C1 segment of cervical spinal cord (tissue), 14 donors: ENCODE measurements around the gene HMGB2.
A peak's percentile ranks its signal among the peaks of the same experiment; 100 is the strongest.

ENCODE experiments used
- DNase-seq, 14 donors: peaks; one replicate each; lab custom pipeline; 2025; lab: John Stamatoyannopoulos, UW

Gene HMGB2

GRCh38 chr4:173334085-173334890 lies at the start of gene HMGB2:
TSS of gene HMGB2 (minus strand) at chr4:173334358. CDS start at chr4:173333649, 709 bp downstream.
- DNase-seq = peak; percentile 89 to 100 (median 98)

GRCh38 chr4:173382349-173382748 lies 48.2 kb upstream of the HMGB2 start:
- no peak for DNase-seq

- DNase-seq = no peak
Observed at GRCh38 chr4:173381610-173382009, 47.5 kb upstream of the HMGB2 start.

GRCh38 chr4:173380987-173381386 lies 46.8 kb upstream of the HMGB2 start:
- DNase-seq = no peak

GRCh38 chr4:173379929-173380328 lies 45.8 kb upstream of the HMGB2 start:
- no peak for DNase-seq

GRCh38 chr4:173374588-173374987 lies 40.4 kb upstream of the HMGB2 start:
- no peak for DNase-seq

- peak in 13 of 14 donors; percentile 40 to 86 (median 78) for DNase-seq
Observed at GRCh38 chr4:173371292-173372192, 37.4 kb upstream of the HMGB2 start.

GRCh38 chr4:173370477-173371291 lies 36.5 kb upstream of the HMGB2 start, which contains the start of gene SAP30:
TSS of gene SAP30 (plus strand) at chr4:173370954. CDS start at chr4:173371183, 229 bp downstream.
- DNase-seq = peak; percentile 91 to 99 (median 98)

- peak in 7 of 14 donors; percentile 63 to 86 (median 80) for DNase-seq
Observed at GRCh38 chr4:173370130-173370476, 35.9 kb upstream of the HMGB2 start.

- DNase-seq = no peak
Observed at GRCh38 chr4:173367946-173368345, 33.8 kb upstream of the HMGB2 start.

GRCh38 chr4:173367285-173367684 lies 33.1 kb upstream of the HMGB2 start:
- DNase-seq = peak in 1 of 14 donors; percentile 15

GRCh38 chr4:173365359-173365996 lies 31.3 kb upstream of the HMGB2 start:
- DNase-seq = no peak

- DNase-seq = peak in 1 of 14 donors; percentile 42
Observed at GRCh38 chr4:173362666-173363065, 28.5 kb upstream of the HMGB2 start.

GRCh38 chr4:173360587-173361221 lies 26.5 kb upstream of the HMGB2 start:
- no peak for DNase-seq

GRCh38 chr4:173357939-173358338 lies 23.8 kb upstream of the HMGB2 start:
- DNase-seq = no peak

GRCh38 chr4:173347467-173347866 lies 13.3 kb upstream of the HMGB2 start:
- no peak for DNase-seq

GRCh38 chr4:173346074-173346473 lies 11.9 kb upstream of the HMGB2 start:
- no peak for DNase-seq

- DNase-seq = no peak
Observed at GRCh38 chr4:173345648-173346047, 11.5 kb upstream of the HMGB2 start.

- DNase-seq = no peak
Observed at GRCh38 chr4:173343832-173344397, 9.8 kb upstream of the HMGB2 start.

GRCh38 chr4:173337463-173337862 lies 3.3 kb upstream of the HMGB2 start:
- DNase-seq = no peak
